ENCODE data around the gene ITGAV. TPM values are rescaled to one million over a fixed set of nuclear protein-coding genes. Genes with fewer than 3 reads are reported as not detected.

Gene ITGAV
- total RNA-seq, 1 experiment from 2014 or later, result 220 TPM

DNA sequence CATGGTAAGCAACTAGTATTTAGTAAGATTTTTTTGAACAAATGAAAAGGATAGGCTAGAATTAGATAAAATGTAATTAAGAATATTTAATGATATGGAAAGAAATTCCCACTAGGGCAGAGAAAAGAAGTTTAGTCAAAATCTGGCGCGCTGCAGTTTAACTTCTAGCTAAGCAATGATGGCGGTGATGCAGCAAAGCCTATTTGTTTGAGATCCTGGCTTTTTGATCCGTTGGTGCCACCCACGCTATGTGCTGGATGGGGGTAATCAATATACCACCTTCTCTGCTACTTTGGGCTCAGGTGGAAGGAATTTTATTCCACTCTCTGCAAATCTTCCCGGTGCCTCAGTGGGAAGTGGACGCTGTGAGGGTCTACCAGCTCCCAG, 103.6 kb downstream of the ITGAV start:
- no peak for DNase-seq
- no peaks in the 10 kb centered on the region for H3K36me3 ChIP-seq
- no peaks in the 10 kb centered on the region for H3K27me3 ChIP-seq
- H3K27ac ChIP-seq, result peak overlapping the region; percentile 19; the same call in 1 of the 2 replicates
- peaks cover 6% of the 10 kb centered on the region for H3K9me3 ChIP-seq (replicated peaks)
- H3K4me1 ChIP-seq, result peaks cover 6% of the 10 kb centered on the region; the same call in 1 of the 2 replicates
- peak overlapping the region; percentile 81 for H3K4me3 ChIP-seq

DNA sequence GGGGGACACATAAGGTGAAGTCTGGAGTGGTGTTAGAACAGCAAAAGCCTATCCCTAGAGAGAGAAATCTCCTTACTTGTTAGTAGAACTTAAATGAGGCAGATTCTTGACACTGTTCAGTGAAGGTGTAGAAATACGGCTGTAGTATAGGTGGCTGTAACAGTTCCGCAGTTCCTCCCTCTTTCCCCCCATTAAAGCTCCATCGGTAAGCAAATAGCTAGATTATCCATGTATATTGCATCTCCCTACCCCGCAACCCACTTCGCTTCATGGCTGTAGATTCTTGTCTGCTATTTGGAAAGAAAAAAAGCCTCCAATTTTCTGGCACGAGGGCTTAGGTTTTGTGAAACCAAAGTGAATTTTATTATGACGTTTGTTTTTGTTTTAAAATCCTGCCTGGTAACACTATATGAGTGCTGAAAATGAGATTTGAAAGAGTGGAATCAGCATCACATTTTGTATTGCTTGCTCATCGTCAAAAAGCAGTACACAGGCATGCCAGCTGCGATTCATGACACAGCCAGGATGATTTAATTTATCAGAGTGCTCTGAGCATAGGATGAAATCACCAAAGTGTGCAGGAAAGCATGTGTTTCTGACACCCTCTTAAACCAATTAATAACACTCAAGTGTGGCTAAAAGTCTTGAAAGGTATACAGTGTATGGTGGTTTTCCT, 105.4 kb downstream of the ITGAV start:
- Histone ChIP-seq H3K4me3 (peak overlapping the region; percentile 81), H3K4me1 (peaks cover 6% of the 10 kb centered on the region; the same call in 1 of the 2 replicates), H3K36me3 (no peaks in the 10 kb centered on the region), H3K9me3 (replicated peaks) (no peaks in the 10 kb centered on the region), H3K27me3 (no peaks in the 10 kb centered on the region), H3K27ac (peak overlapping the region; percentile 19; the same call in 1 of the 2 replicates)
- DNase-seq, result peak; percentile 54 to 75

DNA sequence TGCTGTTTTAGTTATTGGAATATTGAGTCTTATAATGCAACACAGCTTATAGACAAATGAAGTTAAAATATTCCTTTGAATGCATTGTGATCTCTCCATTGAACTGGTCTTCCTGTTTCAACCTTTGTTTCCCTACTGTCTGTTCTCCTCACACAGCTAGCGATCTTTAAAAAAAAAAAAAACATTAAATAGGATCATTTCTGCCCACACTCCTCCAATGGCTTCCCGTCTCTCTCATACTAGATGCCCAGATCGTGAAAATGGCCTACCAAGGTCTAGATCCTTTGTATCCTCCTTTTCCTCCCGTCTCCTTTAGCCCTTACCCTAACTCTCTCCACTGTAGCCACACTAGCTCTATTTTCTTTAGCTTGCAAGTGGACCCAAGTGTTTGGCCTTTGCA, 106.4 kb downstream of the ITGAV start:
- Histone ChIP-seq H3K27ac (no peak overlapping the region), H3K4me1 (peaks cover 6% of the 10 kb centered on the region; the same call in 1 of the 2 replicates), H3K36me3 (no peaks in the 10 kb centered on the region), H3K9me3 (replicated peaks) (no peaks in the 10 kb centered on the region), H3K4me3 (no peak overlapping the region), H3K27me3 (no peaks in the 10 kb centered on the region)
- no peak for DNase-seq

- Histone ChIP-seq H3K36me3 (no peaks in the 10 kb centered on the region), H3K27me3 (no peaks in the 10 kb centered on the region), H3K4me3 (no peak overlapping the region), H3K4me1 (peaks cover 6% of the 10 kb centered on the region; the same call in 1 of the 2 replicates), H3K9me3 (replicated peaks) (no peaks in the 10 kb centered on the region), H3K27ac (no peak overlapping the region)
- no peak for DNase-seq
Measured at GRCh38 chr2:186696804-186697203, 106.9 kb downstream of the ITGAV start.

GRCh38 chr2:186697536-186697935, 107.7 kb downstream of the ITGAV start:
- Histone ChIP-seq H3K27me3 (no peaks in the 10 kb centered on the region), H3K4me3 (no peak overlapping the region), H3K36me3 (no peaks in the 10 kb centered on the region), H3K9me3 (replicated peaks) (no peaks in the 10 kb centered on the region), H3K27ac (no peak overlapping the region), H3K4me1 (peaks cover 6% of the 10 kb centered on the region; the same call in 1 of the 2 replicates)
- no peak for DNase-seq

DNA sequence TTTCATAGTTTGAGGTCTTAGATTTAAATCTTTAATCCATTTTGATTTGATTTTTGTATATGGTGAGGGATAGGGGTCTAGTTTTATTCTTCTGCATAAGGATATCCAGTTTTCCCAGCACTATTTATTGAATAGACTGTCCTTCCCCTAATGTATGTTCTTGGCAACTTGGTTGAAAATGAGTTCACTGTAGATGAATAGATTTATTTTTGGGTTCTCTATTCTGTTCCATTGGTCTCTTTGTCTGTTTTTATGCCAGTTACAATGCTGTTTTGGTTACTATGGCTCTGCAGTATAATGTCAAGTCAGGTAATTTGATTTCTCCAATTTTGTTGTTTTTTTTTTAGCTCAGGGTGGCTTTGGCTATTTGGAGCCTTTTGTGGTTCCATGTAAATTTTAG, 109.9 kb downstream of the ITGAV start:
- no peaks in the 10 kb centered on the region for H3K27me3 ChIP-seq
- H3K4me1 ChIP-seq, result 0 out of 2 replicates have a peak, but pooled peaks cover 2% of the 10 kb centered on the region
- no peaks in the 10 kb centered on the region for H3K9me3 ChIP-seq (replicated peaks)
- DNase-seq, result no peak
- H3K27ac ChIP-seq, result no peak overlapping the region
- H3K4me3 ChIP-seq, result no peak overlapping the region
- H3K36me3 ChIP-seq, result no peaks in the 10 kb centered on the region

DNA sequence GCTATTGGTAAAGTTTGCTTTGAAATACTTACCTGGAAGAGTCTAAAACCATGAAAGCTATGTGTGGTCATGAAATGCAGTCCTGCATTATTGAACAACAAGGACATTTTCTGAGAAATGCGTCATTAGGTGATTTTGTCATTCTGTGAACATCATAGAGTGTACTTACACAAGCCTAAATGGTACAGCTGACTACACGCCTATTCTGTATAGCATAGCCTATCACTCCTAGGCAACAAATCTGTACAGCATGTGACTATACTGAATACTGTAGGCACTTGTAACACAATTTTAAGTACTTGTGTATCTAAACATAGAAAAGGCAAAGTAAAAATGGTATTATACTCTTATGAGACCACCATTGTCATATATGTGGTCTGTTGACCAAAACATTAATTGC, 112.2 kb downstream of the ITGAV start:
- Histone ChIP-seq H3K4me3 (no peak overlapping the region), H3K27me3 (no peaks in the 10 kb centered on the region), H3K36me3 (no peaks in the 10 kb centered on the region), H3K4me1 (no peaks in the 10 kb centered on the region), H3K27ac (no peak overlapping the region), H3K9me3 (replicated peaks) (no peaks in the 10 kb centered on the region)
- no peak for DNase-seq

DNA sequence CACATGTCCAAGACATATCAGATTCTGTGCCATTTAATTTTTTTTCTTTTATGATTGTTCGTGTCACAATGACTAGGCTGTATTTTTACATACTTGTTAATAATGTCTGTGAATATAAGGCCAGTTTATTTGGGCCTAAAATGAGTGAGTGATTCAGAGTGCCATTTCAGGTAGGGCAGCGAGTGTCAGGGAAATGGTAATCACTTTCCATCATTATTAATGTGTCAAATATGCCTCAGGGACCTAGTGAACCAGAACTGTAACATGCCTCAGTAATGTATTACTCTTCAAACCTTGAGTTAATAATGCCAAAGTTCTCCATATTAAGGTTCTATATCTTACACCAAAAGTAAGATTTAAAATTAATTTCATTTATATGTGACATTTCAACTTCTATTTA, 112.6 kb downstream of the ITGAV start:
- Histone ChIP-seq H3K4me1 (no peaks in the 10 kb centered on the region), H3K27me3 (no peaks in the 10 kb centered on the region), H3K36me3 (no peaks in the 10 kb centered on the region), H3K4me3 (no peak overlapping the region), H3K9me3 (replicated peaks) (no peaks in the 10 kb centered on the region), H3K27ac (no peak overlapping the region)
- DNase-seq, result no peak

- Histone ChIP-seq H3K27me3 (no peaks in the 10 kb centered on the region), H3K4me1 (no peaks in the 10 kb centered on the region), H3K9me3 (replicated peaks) (no peaks in the 10 kb centered on the region), H3K27ac (no peak overlapping the region), H3K4me3 (no peak overlapping the region), H3K36me3 (no peaks in the 10 kb centered on the region)
- DNase-seq, result no peak
Measured at GRCh38 chr2:186704897-186705296, 115.0 kb downstream of the ITGAV start.

DNA sequence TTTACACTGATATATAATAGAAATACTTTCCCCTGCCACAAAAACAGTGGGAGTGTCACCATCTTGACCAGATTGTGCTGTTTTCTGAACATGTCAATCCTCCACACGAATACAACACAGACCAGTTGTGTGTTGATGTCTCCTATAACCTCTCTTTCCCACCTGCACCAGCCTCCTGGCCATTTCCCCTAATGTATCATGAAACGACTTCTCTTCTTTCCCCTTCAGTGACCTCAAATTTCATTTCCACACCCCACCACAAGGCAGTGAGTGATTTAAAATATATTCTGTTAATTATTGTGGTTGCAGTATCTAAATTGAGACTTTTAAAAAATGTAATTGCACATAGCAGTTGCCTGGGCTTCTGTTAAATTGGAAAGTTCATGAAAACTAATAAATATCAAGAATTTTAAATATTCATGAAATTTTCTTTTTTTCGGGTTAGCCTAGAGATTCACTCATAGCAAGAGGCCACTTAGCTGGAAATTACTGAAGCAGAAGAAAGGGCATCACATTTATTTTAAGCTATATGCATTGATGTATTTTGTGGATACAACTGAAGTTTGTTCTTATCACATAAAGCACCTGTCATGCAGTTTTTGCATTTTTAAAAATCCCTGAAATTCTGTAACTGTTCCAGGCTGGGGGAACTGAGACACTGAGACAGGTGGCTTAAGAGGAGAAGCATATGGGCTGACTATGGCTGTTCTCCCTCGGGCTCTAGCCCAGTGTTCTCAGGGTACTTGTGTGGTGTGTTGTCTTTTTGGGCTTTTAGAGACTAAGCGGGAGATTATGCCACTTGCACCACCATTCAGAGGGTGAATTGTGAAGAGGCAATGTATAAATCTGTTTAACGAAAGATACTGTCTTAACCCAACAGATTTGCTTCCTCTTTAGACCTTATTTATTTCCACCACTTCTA, 119.9 kb downstream of the ITGAV start:
- H3K9me3 ChIP-seq (replicated peaks), result no peaks in the 10 kb centered on the region; the same call in 1 of the 2 replicates
- H3K36me3 ChIP-seq, result no peaks in the 10 kb centered on the region; the same call in 1 of the 2 replicates

DNA sequence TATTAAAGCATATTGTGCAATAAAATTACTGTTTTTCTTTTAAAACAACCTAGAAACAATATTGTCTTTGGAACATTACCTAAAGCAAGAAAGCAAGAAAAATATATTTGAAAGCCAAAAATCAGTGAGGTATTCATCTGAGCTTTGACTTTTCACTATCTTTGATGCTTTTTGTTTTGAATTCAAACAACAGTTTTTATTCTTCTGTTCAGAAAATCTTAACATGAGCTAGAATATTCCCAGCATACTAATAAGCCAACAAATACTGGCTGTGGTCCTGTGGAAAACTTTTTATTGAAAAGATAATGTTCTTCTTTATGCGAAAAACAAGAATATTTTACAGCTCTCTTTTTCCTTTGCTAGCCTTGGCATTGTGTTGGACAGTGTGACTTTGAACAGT, 123.8 kb downstream of the ITGAV start:
- Histone ChIP-seq H3K9me3 (replicated peaks) (no peaks in the 10 kb centered on the region; the same call in 1 of the 2 replicates), H3K4me1 (no peaks in the 10 kb centered on the region), H3K27me3 (no peaks in the 10 kb centered on the region)

More for the DNA sequence above, 119.9 kb downstream of the ITGAV start:
- peak in 1 of 2 experiments; percentile 55 for DNase-seq
- Histone ChIP-seq H3K4me1 (no peaks in the 10 kb centered on the region), H3K27ac (no peak overlapping the region), H3K27me3 (no peaks in the 10 kb centered on the region), H3K4me3 (no peak overlapping the region)

DNA sequence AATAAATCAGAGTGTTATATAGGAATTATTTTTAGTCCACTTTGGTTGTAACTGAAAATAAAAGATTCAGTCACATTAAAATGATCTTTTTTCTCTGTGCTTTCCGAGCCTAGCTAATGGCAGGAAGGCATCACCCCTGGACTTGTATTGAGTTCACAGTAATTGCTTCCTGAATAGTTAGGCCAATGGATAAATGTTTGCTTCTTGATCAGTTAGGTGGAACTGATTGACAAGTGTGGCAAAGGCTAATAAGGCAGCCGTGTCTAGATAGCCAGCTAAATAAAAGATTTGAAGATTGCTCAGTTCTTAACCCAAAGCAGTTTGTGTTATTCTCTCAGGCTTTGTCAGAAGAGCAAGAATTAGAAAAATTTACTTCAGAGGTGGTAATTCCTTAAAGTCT, 124.8 kb downstream of the ITGAV start:
- no peak for DNase-seq
- Histone ChIP-seq H3K27me3 (no peaks in the 10 kb centered on the region), H3K4me3 (no peak overlapping the region), H3K9me3 (replicated peaks) (peaks cover 6% of the 10 kb centered on the region), H3K4me1 (no peaks in the 10 kb centered on the region), H3K27ac (no peak overlapping the region), H3K36me3 (no peaks in the 10 kb centered on the region; the same call in 1 of the 2 replicates)

More for the DNA sequence above, 123.8 kb downstream of the ITGAV start:
- DNase-seq, result no peak
- no peak overlapping the region for H3K4me3 ChIP-seq
- no peaks in the 10 kb centered on the region; the same call in 1 of the 2 replicates for H3K36me3 ChIP-seq
- no peak overlapping the region for H3K27ac ChIP-seq

- no peak for DNase-seq
- H3K4me1 ChIP-seq, result no peaks in the 10 kb centered on the region
- no peaks in the 10 kb centered on the region for H3K27me3 ChIP-seq
- H3K9me3 ChIP-seq (replicated peaks), result peaks cover 7% of the 10 kb centered on the region
- no peak overlapping the region for H3K4me3 ChIP-seq
- H3K27ac ChIP-seq, result no peak overlapping the region
- no peaks in the 10 kb centered on the region; the same call in 1 of the 2 replicates for H3K36me3 ChIP-seq
Measured at GRCh38 chr2:186716004-186716403, 126.1 kb downstream of the ITGAV start.

DNA sequence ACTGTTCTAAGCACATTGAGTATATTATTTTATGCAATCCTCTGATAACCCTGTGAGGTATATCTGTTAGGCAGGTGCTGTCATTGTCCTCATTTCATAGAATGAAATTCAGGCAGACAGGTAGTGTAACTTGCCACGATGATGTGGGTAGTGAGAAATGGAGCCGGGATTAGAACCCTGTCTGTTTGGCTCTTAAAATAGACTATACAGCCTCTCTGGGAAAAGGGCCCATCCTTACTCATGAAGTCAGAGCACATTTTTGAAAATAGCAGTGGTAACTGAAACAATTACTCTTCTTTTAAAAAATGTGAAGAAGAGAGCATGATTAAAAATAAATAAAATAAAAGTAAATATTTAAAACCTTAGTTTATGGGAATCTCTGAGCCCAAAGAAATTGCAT, 127.0 kb downstream of the ITGAV start:
- no peak for DNase-seq
- no peak overlapping the region for H3K4me3 ChIP-seq
- H3K9me3 ChIP-seq (replicated peaks), result peaks cover 7% of the 10 kb centered on the region
- no peak overlapping the region for H3K27ac ChIP-seq
- no peaks in the 10 kb centered on the region for H3K27me3 ChIP-seq
- no peaks in the 10 kb centered on the region; the same call in 1 of the 2 replicates for H3K36me3 ChIP-seq
- no peaks in the 10 kb centered on the region for H3K4me1 ChIP-seq

Measured in SJCRH30 (cell line).